Raji (cell line): ENCODE measurements around the gene RAC3.

Experiments used
- POLR2A ChIP-seq: IDR thresholded peaks from 2 replicates; pipeline ENCODE4 v1.6.1; 2011; ENCODE audit warnings: low read depth, low read length, control low read depth; ENCODE audit not compliant: insufficient read depth

Gene RAC3

GRCh38 chr17:82060001-82060380 lies 28.5 kb downstream of the RAC3 start:
- 0 out of 2 replicates have a peak, but pooled peaks have one; percentile 20 for TF ChIP-seq POLR2A

- no peak for TF ChIP-seq POLR2A
These were observed 29.1 kb downstream of the RAC3 start for GRCh38 chr17:82060614-82061013.

GRCh38 chr17:82061047-82061925 lies 29.8 kb downstream of the RAC3 start:
- TF ChIP-seq POLR2A, result 0 out of 2 replicates have a peak, but pooled peaks have one; percentile 4

GRCh38 chr17:82062076-82062983 lies 30.9 kb downstream of the RAC3 start:
- TF ChIP-seq POLR2A, result no peak

- TF ChIP-seq POLR2A, result no peak
These were observed 31.5 kb downstream of the RAC3 start for GRCh38 chr17:82062984-82063368.

- TF ChIP-seq POLR2A, result no peak
These were observed 32.2 kb downstream of the RAC3 start for GRCh38 chr17:82063424-82064415.

- TF ChIP-seq POLR2A, result no peak
These were observed 33.1 kb downstream of the RAC3 start for GRCh38 chr17:82064433-82065192.

- no peak for TF ChIP-seq POLR2A
These were observed 33.7 kb downstream of the RAC3 start for GRCh38 chr17:82065193-82065637.

- TF ChIP-seq POLR2A, result peak; percentile 72
These were observed 34.3 kb downstream of the RAC3 start, which contains the start of gene DUS1L for GRCh38 chr17:82065638-82066303. Gene DUS1L (minus strand): TSS chr17:82065804. CDS start chr17:82065059, 745 bp downstream.

GRCh38 chr17:82070611-82071010 lies 39.1 kb downstream of the RAC3 start:
- TF ChIP-seq POLR2A, result no peak

- no peak for TF ChIP-seq POLR2A
These were observed 41.3 kb downstream of the RAC3 start for GRCh38 chr17:82072827-82073226.

GRCh38 chr17:82073446-82073845 lies 42.0 kb downstream of the RAC3 start:
- TF ChIP-seq POLR2A, result no peak
